KOPT-K1 (cell line): ENCODE data around the gene ENOX1.

Experiments
- H3K27ac ChIP-seq: fragments of 200-600 bp; sonication (generic); 2 replicates; pipeline ENCODE4 v1.5.1; 2016; ENCODE audit warnings: antibody characterized with exemption, mild to moderate bottlenecking, low read depth, low read length; ENCODE audit not compliant: poor library complexity, severe bottlenecking
- H3K36me3 ChIP-seq: fragments of 200-600 bp; sonication (generic); 2 replicates; pipeline ENCODE4 v1.5.1; 2017; ENCODE audit warnings: antibody characterized with exemption, mild to moderate bottlenecking, low read length, moderate library complexity; ENCODE audit not compliant: insufficient read depth
- H3K9me3 ChIP-seq: fragments of 200-600 bp; sonication (generic); 2 replicates; pipeline ENCODE4 v1.5.1; 2017; ENCODE audit warnings: antibody characterized with exemption, low read length, mild to moderate bottlenecking; ENCODE audit not compliant: insufficient read depth, poor library complexity, severe bottlenecking

Gene ENOX1

GRCh38 chr13:43285933-43286597, 500.7 kb downstream of the ENOX1 start:
- Histone ChIP-seq H3K9me3 (no peaks in the 10 kb centered on the region), H3K27ac (no peak overlapping the region), H3K36me3 (no peaks in the 10 kb centered on the region)

GRCh38 chr13:43284162-43284561, 502.6 kb downstream of the ENOX1 start:
- Histone ChIP-seq H3K36me3 (no peaks in the 10 kb centered on the region), H3K9me3 (no peaks in the 10 kb centered on the region), H3K27ac (no peak overlapping the region)

GRCh38 chr13:43279696-43280095, 507.1 kb downstream of the ENOX1 start:
- Histone ChIP-seq H3K36me3 (no peaks in the 10 kb centered on the region), H3K9me3 (no peaks in the 10 kb centered on the region)

GRCh38 chr13:43278127-43278526, 508.6 kb downstream of the ENOX1 start:
- Histone ChIP-seq H3K9me3 (no peaks in the 10 kb centered on the region), H3K36me3 (no peaks in the 10 kb centered on the region), H3K27ac (no peak overlapping the region)

More at GRCh38 chr13:43279696-43280095, 507.1 kb downstream of the ENOX1 start:
- H3K27ac ChIP-seq = no peak overlapping the region

- H3K9me3 ChIP-seq = no peaks in the 10 kb centered on the region
- H3K27ac ChIP-seq = no peak overlapping the region
- H3K36me3 ChIP-seq = no peaks in the 10 kb centered on the region
These were observed 509.6 kb downstream of the ENOX1 start for GRCh38 chr13:43277142-43277541.

- no peak overlapping the region for H3K27ac ChIP-seq
- H3K9me3 ChIP-seq = no peaks in the 10 kb centered on the region
- H3K36me3 ChIP-seq = no peaks in the 10 kb centered on the region
These were observed 511.9 kb downstream of the ENOX1 start for GRCh38 chr13:43274881-43275280.

- Histone ChIP-seq H3K36me3 (no peaks in the 10 kb centered on the region), H3K9me3 (no peaks in the 10 kb centered on the region), H3K27ac (no peak overlapping the region)
These were observed 513.4 kb downstream of the ENOX1 start for GRCh38 chr13:43273362-43273761.

GRCh38 chr13:43272851-43273250, 513.9 kb downstream of the ENOX1 start:
- H3K36me3 ChIP-seq = no peaks in the 10 kb centered on the region
- no peaks in the 10 kb centered on the region for H3K9me3 ChIP-seq
- H3K27ac ChIP-seq = no peak overlapping the region

GRCh38 chr13:43271152-43271551, 515.6 kb downstream of the ENOX1 start:
- H3K9me3 ChIP-seq = no peaks in the 10 kb centered on the region
- H3K27ac ChIP-seq = no peak overlapping the region
- no peaks in the 10 kb centered on the region for H3K36me3 ChIP-seq

- Histone ChIP-seq H3K9me3 (no peaks in the 10 kb centered on the region), H3K36me3 (no peaks in the 10 kb centered on the region), H3K27ac (no peak overlapping the region)
These were observed 516.5 kb downstream of the ENOX1 start for GRCh38 chr13:43270130-43270830.

GRCh38 chr13:43269037-43269481, 517.7 kb downstream of the ENOX1 start:
- Histone ChIP-seq H3K36me3 (no peaks in the 10 kb centered on the region), H3K27ac (no peak overlapping the region)

GRCh38 chr13:43268632-43269031, 518.1 kb downstream of the ENOX1 start:
- H3K9me3 ChIP-seq = no peaks in the 10 kb centered on the region
- no peaks in the 10 kb centered on the region for H3K36me3 ChIP-seq
- no peak overlapping the region for H3K27ac ChIP-seq

More at GRCh38 chr13:43269037-43269481, 517.7 kb downstream of the ENOX1 start:
- no peaks in the 10 kb centered on the region for H3K9me3 ChIP-seq

GRCh38 chr13:43267916-43268315, 518.9 kb downstream of the ENOX1 start:
- Histone ChIP-seq H3K36me3 (no peaks in the 10 kb centered on the region), H3K27ac (no peak overlapping the region), H3K9me3 (no peaks in the 10 kb centered on the region)

GRCh38 chr13:43266936-43267615, 519.7 kb downstream of the ENOX1 start:
- Histone ChIP-seq H3K9me3 (no peaks in the 10 kb centered on the region), H3K27ac (no peak overlapping the region), H3K36me3 (no peaks in the 10 kb centered on the region)

GRCh38 chr13:43265028-43265427, 521.7 kb downstream of the ENOX1 start:
- Histone ChIP-seq H3K9me3 (no peaks in the 10 kb centered on the region), H3K27ac (no peak overlapping the region), H3K36me3 (no peaks in the 10 kb centered on the region)
